Trophoblast cell (in vitro differentiated cells and primary cell): ENCODE data around the gene PPP6R2.

Source experiments
- DNase-seq, 2 donors: peaks; one replicate each; pipeline ENCODE4 v3.0.0-alpha.2; 2016
- H2AFZ ChIP-seq: 2 replicates; pipeline ENCODE4 v1.6.1; 2013; ENCODE audit warnings: low read length, moderate library complexity, mild to moderate bottlenecking; ENCODE audit not compliant: insufficient read depth, poor library complexity
- H2AK5ac ChIP-seq: 2 replicates; pipeline ENCODE4 v1.6.1; 2013; ENCODE audit warnings: mild to moderate bottlenecking, low read length
- H2BK120ac ChIP-seq: 2 replicates; pipeline ENCODE4 v1.6.1; 2013; ENCODE audit warnings: low read length, mild to moderate bottlenecking, moderate library complexity; ENCODE audit not compliant: insufficient read depth, poor library complexity
- H2BK12ac ChIP-seq: 2 replicates; pipeline ENCODE4 v1.6.1; 2013; ENCODE audit warnings: mild to moderate bottlenecking, low read length, moderate library complexity
- H2BK5ac ChIP-seq: 2 replicates; pipeline ENCODE4 v1.6.1; 2013; ENCODE audit warnings: low read length, low read depth, moderate library complexity, mild to moderate bottlenecking; ENCODE audit not compliant: poor library complexity
- H3K14ac ChIP-seq: 2 replicates; pipeline ENCODE4 v1.6.1; 2013; ENCODE audit warnings: mild to moderate bottlenecking, low read length
- H3K18ac ChIP-seq: 2 replicates; pipeline ENCODE4 v1.6.1; 2013; ENCODE audit warnings: mild to moderate bottlenecking, low read length
- H3K23ac ChIP-seq: 2 replicates; pipeline ENCODE4 v1.6.1; 2013; ENCODE audit warnings: low read length
- H3K27ac ChIP-seq: 2 replicates; pipeline ENCODE4 v1.5.1; 2013; ENCODE audit warnings: low read depth, mild to moderate bottlenecking, inconsistent platforms, low read length, moderate library complexity
- H3K27me3 ChIP-seq: 2 replicates; pipeline ENCODE4 v1.6.1; 2013; ENCODE audit warnings: inconsistent platforms, mild to moderate bottlenecking, low read length, moderate library complexity; ENCODE audit not compliant: insufficient read depth
- H3K36me3 ChIP-seq, 2 experiments: 1 replicate in 1 of 2; 2 replicates in 1 of 2; pipeline ENCODE4 v1.6.1; 2013; ENCODE audit warnings: low read length in 2 of 2, mild to moderate bottlenecking in 2 of 2, moderate library complexity in 1 of 2; ENCODE audit not compliant: insufficient read depth in 2 of 2, control insufficient read depth in 1 of 2
- H3K4ac ChIP-seq: 2 replicates; pipeline ENCODE4 v1.6.1; 2013; ENCODE audit warnings: low read depth, mild to moderate bottlenecking, low read length, moderate library complexity
- H3K4me1 ChIP-seq, 2 experiments: 1 replicate in 1 of 2; 2 replicates in 1 of 2; pipeline ENCODE4 v1.6.1; 2013; ENCODE audit warnings: low read length in 2 of 2, mild to moderate bottlenecking in 2 of 2, moderate library complexity in 1 of 2; ENCODE audit not compliant: insufficient read depth in 2 of 2, control insufficient read depth in 1 of 2
- H3K4me2 ChIP-seq: 2 replicates; pipeline ENCODE4 v1.6.1; 2013; ENCODE audit warnings: inconsistent platforms, mild to moderate bottlenecking, low read length, moderate library complexity
- H3K4me3 ChIP-seq: 2 replicates; pipeline ENCODE4 v1.5.1; 2013; ENCODE audit warnings: mild to moderate bottlenecking, low read depth, low read length, inconsistent platforms
- H3K79me1 ChIP-seq: one replicate; pipeline ENCODE4 v1.6.1; 2013; ENCODE audit warnings: low read length
- H3K79me2 ChIP-seq: 2 replicates; pipeline ENCODE4 v1.6.1; 2013; ENCODE audit warnings: low read length, mild to moderate bottlenecking; ENCODE audit not compliant: control insufficient read depth, insufficient read depth, poor library complexity
- H3K9ac ChIP-seq: 2 replicates; pipeline ENCODE4 v1.6.1; 2013; ENCODE audit warnings: mild to moderate bottlenecking, low read length
- H3K9me3 ChIP-seq: 2 replicates; pipeline ENCODE4 v1.6.1; 2013; ENCODE audit warnings: low read depth, mild to moderate bottlenecking, control low read depth, inconsistent platforms, low read length; ENCODE audit not compliant: insufficient read depth
- H4K12ac ChIP-seq: 2 replicates; pipeline ENCODE4 v1.6.1; 2013; ENCODE audit warnings: low read depth, mild to moderate bottlenecking, low read length, moderate library complexity
- H4K8ac ChIP-seq: 2 replicates; pipeline ENCODE4 v1.6.1; 2013; ENCODE audit warnings: low read depth, mild to moderate bottlenecking, low read length, moderate library complexity
- H4K91ac ChIP-seq: one replicate; pipeline ENCODE4 v1.6.1; 2013; ENCODE audit warnings: low read depth, mild to moderate bottlenecking, low read length, moderate library complexity
- WGBS: extraction: QIAGEN DNeasy Blood & Tissue Kit; methylation state at CpG from one replicate; pipeline ENCODE4 v1.1.7; 2013; ENCODE audit warnings: missing lambda C conversion rate; ENCODE audit not compliant: insufficient read length, insufficient coverage; ENCODE audit errors: extremely low coverage; 5-methylcytosine and 5-hydroxymethylcytosine counted together

Gene PPP6R2

DNA sequence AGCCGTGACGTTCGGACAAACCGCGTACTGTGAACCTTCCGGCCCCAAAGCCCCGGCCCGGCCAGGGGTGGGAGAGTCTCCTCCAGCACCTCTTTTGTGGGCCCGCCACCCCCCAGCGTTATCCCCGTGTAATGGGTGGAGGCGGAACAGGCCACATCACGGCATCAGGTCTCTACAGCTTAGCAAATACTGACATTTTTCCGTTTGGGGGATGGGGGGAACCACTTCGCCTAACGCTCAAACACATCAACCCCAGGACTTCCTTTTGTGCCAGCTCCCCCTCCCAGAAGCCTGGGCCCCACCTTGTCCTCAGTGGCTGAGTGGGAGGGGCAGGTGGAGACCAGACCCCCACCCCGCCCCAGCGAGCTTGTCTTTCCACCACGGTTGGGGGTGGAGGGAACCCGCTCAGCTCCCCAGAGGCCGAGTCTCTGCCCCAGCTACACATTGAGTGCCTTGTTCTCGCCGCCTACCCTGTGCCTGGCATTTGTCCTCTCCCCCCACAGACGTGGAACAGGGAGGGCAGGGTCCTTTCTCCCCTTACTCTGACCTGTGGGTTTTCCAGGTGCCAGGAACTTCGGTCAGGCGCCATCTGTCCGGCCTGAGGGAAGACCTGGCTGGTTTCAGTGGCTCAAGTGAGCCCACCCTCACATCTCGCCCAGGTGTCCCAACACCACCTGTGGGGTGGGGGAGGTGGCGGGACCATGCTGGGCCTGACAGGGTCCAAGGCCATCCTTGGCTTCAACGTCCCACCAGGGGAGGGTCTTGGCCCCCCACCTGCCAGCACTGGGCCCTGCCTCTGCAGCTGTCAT is 102.1 kb downstream of the PPP6R2 start:
- Histone ChIP-seq H2BK5ac (no peak overlapping the region), H3K4me3 (no peak overlapping the region), H2BK12ac (no peak overlapping the region), H4K8ac (no peak overlapping the region), H2AFZ (no peak overlapping the region), H3K14ac (no peak overlapping the region), H3K9me3 (no peaks in the 10 kb centered on the region), H4K12ac (no peak overlapping the region), H3K27me3 (no peaks in the 10 kb centered on the region), H3K18ac (no peak overlapping the region), H3K27ac (no peak overlapping the region), H3K4ac (no peak overlapping the region), H3K79me1 (no peaks in the 10 kb centered on the region), H3K36me3 (peaks cover 71 to 75% of the 10 kb centered on the region in 2 experiments), H3K9ac (no peak overlapping the region), H3K4me1 (no peaks in the 10 kb centered on the region), H4K91ac (no peak overlapping the region), H3K23ac (no peak overlapping the region), H2BK120ac (no peak overlapping the region), H3K79me2 (no peaks in the 10 kb centered on the region), H3K4me2 (no peak overlapping the region), H2AK5ac (no peak overlapping the region)
- DNase-seq: no peak
- no CpG with 5 or more reads among the region's 30 CpGs for WGBS

DNA sequence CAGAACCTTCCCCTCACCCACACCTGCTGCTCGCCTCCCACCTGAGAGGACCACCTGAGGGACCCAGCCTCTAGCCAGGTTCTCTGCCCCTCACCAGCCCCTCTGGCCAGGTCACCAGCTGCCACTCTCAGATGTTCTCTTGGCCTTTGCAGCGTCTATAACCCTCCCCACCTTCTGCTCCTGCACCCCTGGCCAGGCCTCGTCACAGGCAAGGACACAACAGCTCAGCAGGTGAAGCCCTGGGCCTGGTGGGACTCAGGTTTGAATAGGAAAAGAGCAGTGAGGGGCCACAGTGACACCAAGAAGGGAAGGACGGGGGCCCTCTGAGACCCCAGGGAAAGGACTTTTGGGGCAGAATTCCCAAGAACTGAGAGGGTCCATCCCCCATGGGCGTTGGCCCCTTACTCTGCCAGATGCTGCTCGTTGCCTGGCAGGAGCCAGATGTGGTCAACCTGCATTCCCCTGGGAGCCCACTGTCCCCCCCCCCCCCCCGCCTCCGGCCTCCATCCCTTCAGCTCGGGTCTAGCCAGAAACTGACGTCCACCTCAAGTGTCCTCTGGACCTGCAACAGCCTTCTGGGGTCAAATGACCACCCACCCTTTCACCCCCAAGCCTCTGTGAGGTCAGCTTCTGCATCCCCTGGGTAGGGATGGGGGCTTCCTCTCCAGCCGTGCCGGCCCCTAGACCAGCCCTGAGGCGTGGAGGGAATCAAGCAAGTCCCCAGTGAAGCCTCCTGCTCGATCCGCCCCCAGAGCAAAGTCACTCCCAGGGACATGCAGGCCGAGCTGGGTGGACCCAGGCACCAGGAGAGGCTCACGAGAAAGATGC is 103.0 kb downstream of the PPP6R2 start:
- H3K23ac ChIP-seq: no peak overlapping the region
- no peak overlapping the region for H3K4ac ChIP-seq
- no peaks in the 10 kb centered on the region for H3K4me1 ChIP-seq
- H2BK5ac ChIP-seq: no peak overlapping the region
- no peak overlapping the region for H2AK5ac ChIP-seq
- H2AFZ ChIP-seq: no peak overlapping the region
- DNase-seq: no peak
- H3K36me3 ChIP-seq: peaks cover 65 to 69% of the 10 kb centered on the region in 2 experiments
- H4K91ac ChIP-seq: no peak overlapping the region
- no peaks in the 10 kb centered on the region for H3K79me1 ChIP-seq
- no peak overlapping the region for H3K4me2 ChIP-seq
- no peak overlapping the region for H2BK12ac ChIP-seq
- WGBS: no CpG with 5 or more reads among the region's 17 CpGs
- no peak overlapping the region for H3K18ac ChIP-seq
- no peaks in the 10 kb centered on the region for H3K27me3 ChIP-seq
- H3K9me3 ChIP-seq: no peaks in the 10 kb centered on the region
- no peak overlapping the region for H3K4me3 ChIP-seq
- no peak overlapping the region for H4K12ac ChIP-seq
- H3K79me2 ChIP-seq: no peaks in the 10 kb centered on the region
- no peak overlapping the region for H3K14ac ChIP-seq
- H2BK120ac ChIP-seq: no peak overlapping the region
- H3K9ac ChIP-seq: no peak overlapping the region
- H4K8ac ChIP-seq: no peak overlapping the region
- no peak overlapping the region for H3K27ac ChIP-seq

DNA sequence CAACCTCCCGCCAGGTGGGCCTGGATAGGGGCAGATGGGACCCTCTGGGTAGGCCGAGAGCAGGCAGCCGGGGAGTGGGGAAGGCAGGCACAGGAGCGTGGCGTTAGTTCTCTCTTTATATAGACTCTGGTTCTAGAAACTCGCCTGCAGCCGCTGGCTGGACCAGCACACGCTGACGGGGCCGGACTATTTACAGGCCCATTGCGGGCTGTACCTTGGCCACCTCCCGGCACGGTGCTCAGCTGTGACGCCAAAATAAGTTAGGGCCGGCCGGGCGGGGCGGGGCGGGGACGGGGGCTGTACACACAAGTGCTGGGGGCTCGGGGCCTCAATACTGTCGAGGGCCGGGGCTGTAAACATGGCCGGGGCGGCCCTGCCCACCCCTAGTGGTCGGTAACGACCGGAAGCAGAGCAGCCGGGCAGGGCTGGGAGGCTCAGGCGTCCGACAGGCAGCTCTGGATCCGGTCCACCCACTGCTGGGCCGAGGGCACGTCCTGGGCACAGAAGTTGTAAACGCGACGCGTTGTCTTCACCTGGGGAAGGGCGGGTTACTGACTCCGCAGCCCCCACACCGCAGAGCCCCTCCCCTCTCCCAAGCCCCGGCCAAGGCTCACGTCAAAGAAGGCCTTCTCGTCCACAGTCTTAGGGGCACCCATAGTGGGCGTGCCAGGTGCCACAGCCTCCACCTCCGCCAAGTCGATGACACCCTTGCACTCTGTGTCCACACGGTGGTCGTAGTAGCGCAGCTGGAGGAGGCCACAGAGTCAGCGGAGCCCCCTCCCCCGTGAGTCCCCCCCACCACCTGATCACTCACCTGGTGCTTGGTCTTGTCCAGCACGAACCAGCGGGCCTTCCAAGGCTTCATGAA is 103.8 kb downstream of the PPP6R2 start:
- Histone ChIP-seq H3K9me3 (no peaks in the 10 kb centered on the region), H3K9ac (no peak overlapping the region), H3K27ac (no peak overlapping the region), H2BK5ac (no peak overlapping the region), H2AFZ (no peak overlapping the region), H3K4me1 (no peaks in the 10 kb centered on the region), H2BK120ac (no peak overlapping the region), H3K4me2 (no peak overlapping the region), H2AK5ac (no peak overlapping the region), H4K12ac (no peak overlapping the region), H3K14ac (no peak overlapping the region), H4K91ac (no peak overlapping the region), H3K18ac (no peak overlapping the region), H3K4me3 (no peak overlapping the region), H3K4ac (no peak overlapping the region), H3K79me1 (no peaks in the 10 kb centered on the region), H4K8ac (no peak overlapping the region), H3K36me3 (peaks cover 57 to 61% of the 10 kb centered on the region in 2 experiments), H3K79me2 (no peaks in the 10 kb centered on the region), H3K23ac (no peak overlapping the region), H3K27me3 (no peaks in the 10 kb centered on the region), H2BK12ac (no peak overlapping the region)
- no CpG with 5 or more reads among the region's 54 CpGs for WGBS
- no peak for DNase-seq
